GM23338 (cell line): Measurements from ENCODE around the gene CPTP. TPM values are rescaled to one million over a fixed set of nuclear protein-coding genes. Genes with fewer than 3 reads are reported as not detected.

ENCODE experiments used
- ATAC-seq: fragments of 200-7000 bp; cut with Tn5 transposase; 3 replicates; pipeline ENCODE4 v1.9.1; 2020
- DNase-seq: peaks from one replicate; pipeline ENCODE4 v3.0.0-alpha.2; 2015; ENCODE audit warnings: low spot score
- H2AFZ ChIP-seq: fragments of 200-600 bp; sonication (generic); 2 replicates; pipeline ENCODE4 v1.8.0; 2016; ENCODE audit warnings: antibody characterized with exemption, mild to moderate bottlenecking, moderate library complexity
- H3F3A ChIP-seq: fragments of 200-600 bp; sonication (generic); replicated peaks from 2 replicates; pipeline ENCODE4 v1.8.0; 2017; ENCODE audit warnings: antibody characterized with exemption, mixed run types, low read depth
- H3K27ac ChIP-seq: fragments of 200-600 bp; sonication (generic); 2 replicates; pipeline ENCODE4 v1.6.1; 2016; ENCODE audit warnings: low read depth
- H3K27me3 ChIP-seq: fragments of 200-600 bp; sonication (generic); 2 replicates; pipeline ENCODE4 v1.8.0; 2016; ENCODE audit warnings: mild to moderate bottlenecking, mixed run types, moderate library complexity; ENCODE audit not compliant: insufficient read depth
- H3K36me3 ChIP-seq: fragments of 200-600 bp; sonication (generic); 2 replicates; pipeline ENCODE4 v1.8.0; 2016; ENCODE audit warnings: mild to moderate bottlenecking; ENCODE audit not compliant: insufficient read depth
- H3K4me1 ChIP-seq: fragments of 200-600 bp; sonication (generic); 2 replicates; pipeline ENCODE4 v1.8.0; 2016; ENCODE audit warnings: mild to moderate bottlenecking, moderate library complexity; ENCODE audit not compliant: insufficient read depth
- H3K4me2 ChIP-seq: fragments of 200-600 bp; sonication (generic); 2 replicates; pipeline ENCODE4 v1.7.1; 2017; ENCODE audit warnings: mixed run types
- H3K4me3 ChIP-seq: fragments of 200-600 bp; sonication (generic); 2 replicates; pipeline ENCODE4 v1.6.1; 2016; ENCODE audit warnings: mixed run types
- H3K79me2 ChIP-seq: fragments of 200-600 bp; sonication (generic); replicated peaks from 2 replicates; pipeline ENCODE4 v1.8.0; 2017; ENCODE audit warnings: mild to moderate bottlenecking; ENCODE audit not compliant: insufficient read depth
- H3K9me2 ChIP-seq: fragments of 200-600 bp; sonication (generic); 2 replicates; pipeline ENCODE4 v1.8.0; 2017; ENCODE audit not compliant: insufficient read depth
- H4K20me1 ChIP-seq: fragments of 200-600 bp; sonication (generic); replicated peaks from 2 replicates; pipeline ENCODE4 v1.8.0; 2017; ENCODE audit warnings: mild to moderate bottlenecking; ENCODE audit not compliant: insufficient read depth
- H3K27ac Mint-ChIP-seq: 2 replicates; pipeline ENCODE4 v1.8.0; 2020; ENCODE audit warnings: inconsistent platforms, mild to moderate bottlenecking, moderate library complexity, mixed read lengths
- H3K27me3 Mint-ChIP-seq: 3 replicates; pipeline ENCODE4 v1.8.0; 2022; ENCODE audit warnings: low read depth, mild to moderate bottlenecking, moderate library complexity, mixed read lengths, inconsistent platforms; ENCODE audit not compliant: insufficient read depth, poor library complexity
- H3K36me3 Mint-ChIP-seq: 3 replicates; pipeline ENCODE4 v1.8.0; 2021; ENCODE audit warnings: low read depth, mild to moderate bottlenecking, inconsistent platforms, moderate library complexity, mixed read lengths
- H3K4me1 Mint-ChIP-seq: 3 replicates; pipeline ENCODE4 v1.8.0; 2020; ENCODE audit warnings: mild to moderate bottlenecking, inconsistent platforms, mixed read lengths
- H3K4me3 Mint-ChIP-seq: 3 replicates; pipeline ENCODE4 v1.8.0; 2021; ENCODE audit warnings: moderate library complexity, mild to moderate bottlenecking, inconsistent platforms, mixed read lengths
- H3K9me3 Mint-ChIP-seq: 3 replicates; pipeline ENCODE4 v1.8.0; 2020; ENCODE audit warnings: moderate library complexity, mild to moderate bottlenecking, inconsistent platforms, mixed read lengths
- CREB1 ChIP-seq: fragments of 250-450 bp; sonication (Bioruptor Pico); IDR thresholded peaks from 2 replicates; pipeline ENCODE4 v1.5.0; 2020; ENCODE audit warnings: low read depth, mild to moderate bottlenecking, moderate library complexity
- EZH2 ChIP-seq: fragments of 200-600 bp; sonication (generic); IDR thresholded peaks from one replicate; pipeline ENCODE4 v1.8.0; 2017; ENCODE audit warnings: antibody characterized with exemption, mild to moderate bottlenecking, low read depth; ENCODE audit not compliant: unreplicated experiment
- EZH2phosphoT487 ChIP-seq: fragments of 200-600 bp; sonication (generic); IDR thresholded peaks from one replicate; pipeline ENCODE4 v1.8.1; 2018; ENCODE audit warnings: antibody characterized with exemption; ENCODE audit not compliant: unreplicated experiment
- JUNB ChIP-seq: IDR thresholded peaks from one replicate; pipeline ENCODE4 v1.6.1; 2016; ENCODE audit warnings: antibody characterized with exemption; ENCODE audit not compliant: unreplicated experiment
- NANOG ChIP-seq: IDR thresholded peaks from 2 replicates; pipeline ENCODE4 v1.6.1; 2016; ENCODE audit warnings: antibody characterized with exemption, borderline replicate concordance
- POLR2AphosphoS5 ChIP-seq: IDR thresholded peaks from 2 replicates; pipeline ENCODE4 v1.6.1; 2016; ENCODE audit warnings: antibody characterized with exemption, low read depth
- STAT1 ChIP-seq: IDR thresholded peaks from one replicate; pipeline ENCODE4 v1.6.1; 2016; ENCODE audit warnings: antibody characterized with exemption; ENCODE audit not compliant: unreplicated experiment
- ZNF114 ChIP-seq: fragments of 250-450 bp; sonication (Bioruptor Pico); IDR thresholded peaks from 2 replicates; pipeline ENCODE4 v1.5.0; 2020; ENCODE audit warnings: mild to moderate bottlenecking, moderate library complexity
- ZNF331 ChIP-seq: fragments of 250-450 bp; sonication (Bioruptor Pico); IDR thresholded peaks from 2 replicates; pipeline ENCODE4 v1.5.0; 2020; ENCODE audit warnings: low read depth, mild to moderate bottlenecking, moderate library complexity
- polyA plus RNA-seq: library from polyadenylated mRNA; unstranded; fragments of >200 nt; fragmentation: Nextera tagmentation; extraction: Ambion mirVana; gene quantifications from 2 replicates; pipeline ENCODE4 v1.2.1, GENCODE V29; 2016
- total RNA-seq: library from RNA; depleted of rRNA; stranded (reverse); fragments of >200 nt; shearing (Covaris generic); gene quantifications from 2 replicates; pipeline ENCODE4 v1.2.3, GENCODE V29; 2014
- TF ChIP-seq, protein P1 (sequence below), 2 experiments: fragments of 200-600 bp in 1 of 2; sonication (generic) in 1 of 2; conservative IDR thresholded peaks; 2 replicates each; pipeline versions ENCODE4 v1.5.1 to v1.6.1; 2016 to 2017; ENCODE audit warnings: antibody characterized with exemption in 2 of 2, low read depth in 2 of 2, mild to moderate bottlenecking in 2 of 2, moderate library complexity in 1 of 2
- TF ChIP-seq, protein P2 (sequence below): fragments of 250-450 bp; sonication (Bioruptor Pico); IDR thresholded peaks from 2 replicates; pipeline ENCODE4 v1.5.0; 2020; ENCODE audit warnings: mild to moderate bottlenecking, moderate library complexity
- TF ChIP-seq, protein P3 (sequence below): IDR thresholded peaks from 2 replicates; pipeline ENCODE4 v1.6.1; 2016; ENCODE audit warnings: antibody characterized with exemption
- TF ChIP-seq, protein P4 (sequence below): IDR thresholded peaks from one replicate; pipeline ENCODE4 v1.6.1; 2018; ENCODE audit warnings: antibody characterized with exemption; ENCODE audit not compliant: unreplicated experiment

CPTP gene
- total and polyA plus RNA-seq, 2 experiments from 2014 or later: 8.1 to 13.5 TPM

DNA sequence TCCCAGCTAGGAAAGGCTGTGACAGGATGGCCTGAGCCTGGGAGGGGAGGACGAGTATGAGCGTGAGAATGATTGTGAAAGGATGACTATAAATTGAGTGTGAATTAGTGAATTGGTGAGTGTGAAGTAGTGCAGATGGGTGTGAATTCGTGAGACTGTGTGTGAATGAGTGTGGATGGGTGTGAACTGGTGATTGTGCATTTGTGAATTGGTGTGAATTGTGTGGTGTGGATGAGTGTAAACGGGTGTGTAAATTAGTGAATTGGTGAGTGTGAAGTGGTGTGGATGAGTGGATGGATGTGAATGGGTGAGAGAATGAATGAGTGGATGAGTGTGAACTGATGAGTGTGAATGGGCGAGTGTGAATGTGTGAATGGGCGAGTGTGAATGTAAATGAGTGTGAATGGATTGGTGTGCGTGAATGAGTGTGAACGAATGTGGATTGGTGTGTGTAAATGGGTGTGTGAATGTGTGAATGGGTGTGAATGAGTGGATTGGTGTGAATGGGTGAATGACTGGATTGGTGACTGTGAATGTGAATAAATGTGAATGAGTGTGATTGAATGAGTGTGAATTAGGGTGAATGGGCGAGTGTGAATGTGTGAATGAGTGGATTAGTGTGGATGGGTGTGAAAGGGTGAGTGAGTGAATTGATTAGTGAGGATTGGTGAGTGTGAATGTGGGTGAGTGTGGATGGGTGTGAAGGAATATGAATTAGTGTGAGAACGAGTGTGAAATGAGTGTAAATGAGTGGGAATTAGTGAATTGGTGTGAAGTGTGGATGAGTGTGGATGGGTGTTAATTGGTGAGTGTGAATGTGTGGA is 41.5 kb downstream of the CPTP start:
- DNase-seq (no peak), ATAC-seq (no peak)
- H3K27ac ChIP-seq: no peak overlapping the region
- no peaks in the 10 kb centered on the region for H3K79me2 ChIP-seq
- H3K9me2 ChIP-seq: no peaks in the 10 kb centered on the region
- no peak overlapping the region for H3K4me3 ChIP-seq
- H3K27me3 ChIP-seq: no peaks in the 10 kb centered on the region
- Mint-ChIP-seq H3K36me3 (no peaks in the 10 kb centered on the region), H3K9me3 (no peaks in the 10 kb centered on the region; the same call in 2 of the 3 replicates), H3K4me3 (no peak overlapping the region), H3K27ac (no peak overlapping the region), H3K4me1 (peaks cover 6% of the 10 kb centered on the region; the same call in 2 of the 3 replicates), H3K27me3 (peaks cover 8% of the 10 kb centered on the region)
- H3K4me2 ChIP-seq: no peak overlapping the region
- no peak for TF ChIP-seq ZNF331 (CRISPR knock-in tag)
- TF ChIP-seq CREB1 (CRISPR knock-in tag): no peak
- TF ChIP-seq STAT1: no peak
- TF ChIP-seq EZH2: no peak
- TF ChIP-seq EZH2phosphoT487: no peak
- no peak for TF ChIP-seq JUNB
- TF ChIP-seq, protein P1, sequence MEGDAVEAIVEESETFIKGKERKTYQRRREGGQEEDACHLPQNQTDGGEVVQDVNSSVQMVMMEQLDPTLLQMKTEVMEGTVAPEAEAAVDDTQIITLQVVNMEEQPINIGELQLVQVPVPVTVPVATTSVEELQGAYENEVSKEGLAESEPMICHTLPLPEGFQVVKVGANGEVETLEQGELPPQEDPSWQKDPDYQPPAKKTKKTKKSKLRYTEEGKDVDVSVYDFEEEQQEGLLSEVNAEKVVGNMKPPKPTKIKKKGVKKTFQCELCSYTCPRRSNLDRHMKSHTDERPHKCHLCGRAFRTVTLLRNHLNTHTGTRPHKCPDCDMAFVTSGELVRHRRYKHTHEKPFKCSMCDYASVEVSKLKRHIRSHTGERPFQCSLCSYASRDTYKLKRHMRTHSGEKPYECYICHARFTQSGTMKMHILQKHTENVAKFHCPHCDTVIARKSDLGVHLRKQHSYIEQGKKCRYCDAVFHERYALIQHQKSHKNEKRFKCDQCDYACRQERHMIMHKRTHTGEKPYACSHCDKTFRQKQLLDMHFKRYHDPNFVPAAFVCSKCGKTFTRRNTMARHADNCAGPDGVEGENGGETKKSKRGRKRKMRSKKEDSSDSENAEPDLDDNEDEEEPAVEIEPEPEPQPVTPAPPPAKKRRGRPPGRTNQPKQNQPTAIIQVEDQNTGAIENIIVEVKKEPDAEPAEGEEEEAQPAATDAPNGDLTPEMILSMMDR (conservative IDR thresholded peaks at IDR 0.05; ENCODE audit: low read depth in 2 of 2): no peak
- TF ChIP-seq, protein P2, sequence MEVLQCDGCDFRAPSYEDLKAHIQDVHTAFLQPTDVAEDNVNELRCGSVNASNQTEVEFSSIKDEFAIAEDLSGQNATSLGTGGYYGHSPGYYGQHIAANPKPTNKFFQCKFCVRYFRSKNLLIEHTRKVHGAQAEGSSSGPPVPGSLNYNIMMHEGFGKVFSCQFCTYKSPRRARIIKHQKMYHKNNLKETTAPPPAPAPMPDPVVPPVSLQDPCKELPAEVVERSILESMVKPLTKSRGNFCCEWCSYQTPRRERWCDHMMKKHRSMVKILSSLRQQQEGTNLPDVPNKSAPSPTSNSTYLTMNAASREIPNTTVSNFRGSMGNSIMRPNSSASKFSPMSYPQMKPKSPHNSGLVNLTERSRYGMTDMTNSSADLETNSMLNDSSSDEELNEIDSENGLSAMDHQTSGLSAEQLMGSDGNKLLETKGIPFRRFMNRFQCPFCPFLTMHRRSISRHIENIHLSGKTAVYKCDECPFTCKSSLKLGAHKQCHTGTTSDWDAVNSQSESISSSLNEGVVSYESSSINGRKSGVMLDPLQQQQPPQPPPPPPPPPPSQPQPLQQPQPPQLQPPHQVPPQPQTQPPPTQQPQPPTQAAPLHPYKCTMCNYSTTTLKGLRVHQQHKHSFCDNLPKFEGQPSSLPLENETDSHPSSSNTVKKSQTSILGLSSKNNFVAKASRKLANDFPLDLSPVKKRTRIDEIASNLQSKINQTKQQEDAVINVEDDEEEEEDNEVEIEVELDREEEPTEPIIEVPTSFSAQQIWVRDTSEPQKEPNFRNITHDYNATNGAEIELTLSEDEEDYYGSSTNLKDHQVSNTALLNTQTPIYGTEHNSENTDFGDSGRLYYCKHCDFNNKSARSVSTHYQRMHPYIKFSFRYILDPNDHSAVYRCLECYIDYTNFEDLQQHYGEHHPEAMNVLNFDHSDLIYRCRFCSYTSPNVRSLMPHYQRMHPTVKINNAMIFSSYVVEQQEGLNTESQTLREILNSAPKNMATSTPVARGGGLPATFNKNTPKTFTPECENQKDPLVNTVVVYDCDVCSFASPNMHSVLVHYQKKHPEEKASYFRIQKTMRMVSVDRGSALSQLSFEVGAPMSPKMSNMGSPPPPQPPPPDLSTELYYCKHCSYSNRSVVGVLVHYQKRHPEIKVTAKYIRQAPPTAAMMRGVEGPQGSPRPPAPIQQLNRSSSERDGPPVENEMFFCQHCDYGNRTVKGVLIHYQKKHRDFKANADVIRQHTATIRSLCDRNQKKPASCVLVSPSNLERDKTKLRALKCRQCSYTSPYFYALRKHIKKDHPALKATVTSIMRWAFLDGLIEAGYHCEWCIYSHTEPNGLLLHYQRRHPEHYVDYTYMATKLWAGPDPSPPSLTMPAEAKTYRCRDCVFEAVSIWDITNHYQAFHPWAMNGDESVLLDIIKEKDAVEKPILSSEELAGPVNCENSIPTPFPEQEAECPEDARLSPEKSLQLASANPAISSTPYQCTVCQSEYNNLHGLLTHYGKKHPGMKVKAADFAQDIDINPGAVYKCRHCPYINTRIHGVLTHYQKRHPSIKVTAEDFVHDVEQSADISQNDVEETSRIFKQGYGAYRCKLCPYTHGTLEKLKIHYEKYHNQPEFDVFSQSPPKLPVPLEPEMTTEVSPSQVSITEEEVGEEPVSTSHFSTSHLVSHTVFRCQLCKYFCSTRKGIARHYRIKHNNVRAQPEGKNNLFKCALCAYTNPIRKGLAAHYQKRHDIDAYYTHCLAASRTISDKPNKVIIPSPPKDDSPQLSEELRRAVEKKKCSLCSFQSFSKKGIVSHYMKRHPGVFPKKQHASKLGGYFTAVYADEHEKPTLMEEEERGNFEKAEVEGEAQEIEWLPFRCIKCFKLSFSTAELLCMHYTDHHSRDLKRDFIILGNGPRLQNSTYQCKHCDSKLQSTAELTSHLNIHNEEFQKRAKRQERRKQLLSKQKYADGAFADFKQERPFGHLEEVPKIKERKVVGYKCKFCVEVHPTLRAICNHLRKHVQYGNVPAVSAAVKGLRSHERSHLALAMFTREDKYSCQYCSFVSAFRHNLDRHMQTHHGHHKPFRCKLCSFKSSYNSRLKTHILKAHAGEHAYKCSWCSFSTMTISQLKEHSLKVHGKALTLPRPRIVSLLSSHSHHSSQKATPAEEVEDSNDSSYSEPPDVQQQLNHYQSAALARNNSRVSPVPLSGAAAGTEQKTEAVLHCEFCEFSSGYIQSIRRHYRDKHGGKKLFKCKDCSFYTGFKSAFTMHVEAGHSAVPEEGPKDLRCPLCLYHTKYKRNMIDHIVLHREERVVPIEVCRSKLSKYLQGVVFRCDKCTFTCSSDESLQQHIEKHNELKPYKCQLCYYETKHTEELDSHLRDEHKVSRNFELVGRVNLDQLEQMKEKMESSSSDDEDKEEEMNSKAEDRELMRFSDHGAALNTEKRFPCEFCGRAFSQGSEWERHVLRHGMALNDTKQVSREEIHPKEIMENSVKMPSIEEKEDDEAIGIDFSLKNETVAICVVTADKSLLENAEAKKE (CRISPR knock-in tag): no peak
- no peak for TF ChIP-seq NANOG
- TF ChIP-seq POLR2AphosphoS5: no peak
- TF ChIP-seq ZNF114 (CRISPR knock-in tag): no peak
- TF ChIP-seq, protein P3, sequence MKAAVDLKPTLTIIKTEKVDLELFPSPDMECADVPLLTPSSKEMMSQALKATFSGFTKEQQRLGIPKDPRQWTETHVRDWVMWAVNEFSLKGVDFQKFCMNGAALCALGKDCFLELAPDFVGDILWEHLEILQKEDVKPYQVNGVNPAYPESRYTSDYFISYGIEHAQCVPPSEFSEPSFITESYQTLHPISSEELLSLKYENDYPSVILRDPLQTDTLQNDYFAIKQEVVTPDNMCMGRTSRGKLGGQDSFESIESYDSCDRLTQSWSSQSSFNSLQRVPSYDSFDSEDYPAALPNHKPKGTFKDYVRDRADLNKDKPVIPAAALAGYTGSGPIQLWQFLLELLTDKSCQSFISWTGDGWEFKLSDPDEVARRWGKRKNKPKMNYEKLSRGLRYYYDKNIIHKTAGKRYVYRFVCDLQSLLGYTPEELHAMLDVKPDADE: no peak
- TF ChIP-seq, protein P4, sequence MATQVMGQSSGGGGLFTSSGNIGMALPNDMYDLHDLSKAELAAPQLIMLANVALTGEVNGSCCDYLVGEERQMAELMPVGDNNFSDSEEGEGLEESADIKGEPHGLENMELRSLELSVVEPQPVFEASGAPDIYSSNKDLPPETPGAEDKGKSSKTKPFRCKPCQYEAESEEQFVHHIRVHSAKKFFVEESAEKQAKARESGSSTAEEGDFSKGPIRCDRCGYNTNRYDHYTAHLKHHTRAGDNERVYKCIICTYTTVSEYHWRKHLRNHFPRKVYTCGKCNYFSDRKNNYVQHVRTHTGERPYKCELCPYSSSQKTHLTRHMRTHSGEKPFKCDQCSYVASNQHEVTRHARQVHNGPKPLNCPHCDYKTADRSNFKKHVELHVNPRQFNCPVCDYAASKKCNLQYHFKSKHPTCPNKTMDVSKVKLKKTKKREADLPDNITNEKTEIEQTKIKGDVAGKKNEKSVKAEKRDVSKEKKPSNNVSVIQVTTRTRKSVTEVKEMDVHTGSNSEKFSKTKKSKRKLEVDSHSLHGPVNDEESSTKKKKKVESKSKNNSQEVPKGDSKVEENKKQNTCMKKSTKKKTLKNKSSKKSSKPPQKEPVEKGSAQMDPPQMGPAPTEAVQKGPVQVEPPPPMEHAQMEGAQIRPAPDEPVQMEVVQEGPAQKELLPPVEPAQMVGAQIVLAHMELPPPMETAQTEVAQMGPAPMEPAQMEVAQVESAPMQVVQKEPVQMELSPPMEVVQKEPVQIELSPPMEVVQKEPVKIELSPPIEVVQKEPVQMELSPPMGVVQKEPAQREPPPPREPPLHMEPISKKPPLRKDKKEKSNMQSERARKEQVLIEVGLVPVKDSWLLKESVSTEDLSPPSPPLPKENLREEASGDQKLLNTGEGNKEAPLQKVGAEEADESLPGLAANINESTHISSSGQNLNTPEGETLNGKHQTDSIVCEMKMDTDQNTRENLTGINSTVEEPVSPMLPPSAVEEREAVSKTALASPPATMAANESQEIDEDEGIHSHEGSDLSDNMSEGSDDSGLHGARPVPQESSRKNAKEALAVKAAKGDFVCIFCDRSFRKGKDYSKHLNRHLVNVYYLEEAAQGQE: no peak
- no peak overlapping the region for H2AFZ ChIP-seq
- no peaks in the 10 kb centered on the region for H4K20me1 ChIP-seq
- peaks cover 8% of the 10 kb centered on the region; the same call in 1 of the 2 replicates for H3K4me1 ChIP-seq
- no peaks in the 10 kb centered on the region for H3K36me3 ChIP-seq
- peaks cover 20% of the 10 kb centered on the region; the same call in 1 of the 2 replicates for H3F3A ChIP-seq
